ENCODE measurements around the gene PTGDS.

Gene PTGDS

GRCh38 chr9:137026384-137026783 lies 49.1 kb downstream of the PTGDS start:
- DNase-seq: no peak

GRCh38 chr9:137026828-137027227 lies 49.5 kb downstream of the PTGDS start:
- DNase-seq: no peak

GRCh38 chr9:137027369-137028262 lies 50.3 kb downstream of the PTGDS start, which contains the start of gene ABCA2:
Gene ABCA2 (minus strand): TSS chr9:137028237. CDS start chr9:137028140, 97 bp downstream.
- DNase-seq: no peak

- DNase-seq: peak; percentile 65
Measured at GRCh38 chr9:137028263-137029057, 51.2 kb downstream of the PTGDS start.

- peak; percentile 79 for DNase-seq
Measured at GRCh38 chr9:137029058-137029936, 52.0 kb downstream of the PTGDS start.

GRCh38 chr9:137030006-137030405 lies 52.7 kb downstream of the PTGDS start:
- no peak for DNase-seq

- DNase-seq: peak; percentile 59
Measured at GRCh38 chr9:137030538-137031527, 53.5 kb downstream of the PTGDS start.

All from stimulated activated CD4-positive, alpha-beta T cell treated with anti-CD3 and anti-CD28 coated beads, Interleukin-4, amount 100 ng/mL, for 24 hours (primary cell).